ENCODE measurements around the gene DYRK1A.
A peak's percentile ranks its signal among the peaks of the same experiment; 100 is the strongest.

DYRK1A gene

DNA sequence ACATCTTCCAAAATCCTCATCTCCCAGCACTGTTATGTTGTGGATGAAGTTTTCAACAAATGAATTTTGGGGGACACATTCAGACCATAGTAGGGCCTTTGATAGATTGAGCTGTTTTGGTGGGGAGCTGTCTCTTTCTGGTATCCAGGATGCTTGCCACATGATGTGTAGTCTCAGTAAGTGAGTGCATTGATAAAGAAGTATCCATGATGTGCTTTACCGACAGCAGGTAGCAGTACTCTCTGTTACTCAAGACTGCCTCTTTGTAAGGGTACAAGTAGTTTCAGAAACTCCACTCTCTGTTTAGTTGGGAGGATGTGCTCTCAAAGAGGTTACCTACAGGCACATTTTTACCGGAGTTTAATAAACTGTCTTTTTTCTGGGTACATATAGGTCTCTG is 26.5 kb downstream of the DYRK1A start:
- CTCF ChIA-PET = no interaction called here
- Histone ChIP-seq H3K4me3 (ENCODE audit: control insufficient read depth in 1 of 7, extremely low read depth in 1 of 7, insufficient read depth in 4 of 7, low read depth in 2 of 7, low read length in 6 of 7) (no peak overlapping the region), H3K9me3 (ENCODE audit: control extremely low read depth in 1 of 5, control insufficient read depth in 4 of 5, insufficient read depth in 2 of 5, low read depth in 1 of 5, low read length in 4 of 5) (peaks cover 0 to 3% (median 0%) of the 10 kb centered on the region in 5 experiments), H3K27me3 (replicated peaks in 2 of 5; ENCODE audit: control insufficient read depth in 4 of 5, insufficient read depth in 5 of 5, low read length in 4 of 5) (no peaks in the 10 kb centered on the region), H3K36me3 (ENCODE audit: control insufficient read depth in 4 of 4, insufficient read depth in 4 of 4, low read length in 3 of 4) (peaks cover 0 to 42% (median 9%) of the 10 kb centered on the region in 4 experiments), H3K4me1 (ENCODE audit: control extremely low read depth in 1 of 4, control insufficient read depth in 4 of 4, insufficient read depth in 4 of 4, low read length in 3 of 4) (peaks cover 2 to 9% (median 5%) of the 10 kb centered on the region in 4 experiments), H3K27ac (ENCODE audit: insufficient read depth in 1 of 2, low read depth in 1 of 2, low read length in 2 of 2, poor library complexity in 1 of 2, severe bottlenecking in 2 of 2) (no peak overlapping the region)
- no CpG with 5 or more reads among the region's 2 CpGs for WGBS (ENCODE audit: insufficient coverage)
- DNase-seq = no peak
- POLR2A ChIA-PET = no interaction called here

DNA sequence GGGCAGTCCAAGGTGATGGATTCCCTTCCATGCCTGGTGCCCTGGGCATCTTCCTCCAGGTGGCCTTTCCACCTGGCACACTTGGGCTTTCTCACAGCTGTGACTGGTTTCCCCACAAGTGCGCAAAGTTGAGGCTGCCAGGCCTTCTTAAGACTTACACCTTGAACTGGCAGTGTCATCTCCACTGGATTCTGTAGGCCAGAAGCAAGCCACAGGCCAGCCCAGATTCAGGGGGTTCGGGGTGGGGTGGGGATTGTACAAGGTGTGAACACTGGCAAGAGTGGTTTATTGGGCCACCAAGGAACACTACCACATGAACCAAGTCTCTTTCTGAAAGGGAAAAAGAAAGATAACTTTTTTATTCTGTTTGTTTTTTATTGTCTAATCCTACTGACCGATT is 27.2 kb downstream of the DYRK1A start:
- Histone ChIP-seq H3K27ac (ENCODE audit: insufficient read depth in 1 of 2, low read depth in 1 of 2, low read length in 2 of 2, poor library complexity in 1 of 2, severe bottlenecking in 2 of 2) (no peak overlapping the region), H3K36me3 (ENCODE audit: control insufficient read depth in 4 of 4, insufficient read depth in 4 of 4, low read length in 3 of 4) (peaks cover 0 to 42% (median 9%) of the 10 kb centered on the region in 4 experiments), H3K4me3 (ENCODE audit: control insufficient read depth in 1 of 7, extremely low read depth in 1 of 7, insufficient read depth in 4 of 7, low read depth in 2 of 7, low read length in 6 of 7) (no peak overlapping the region), H3K4me1 (ENCODE audit: control extremely low read depth in 1 of 4, control insufficient read depth in 4 of 4, insufficient read depth in 4 of 4, low read length in 3 of 4) (peaks cover 2 to 14% (median 5%) of the 10 kb centered on the region in 4 experiments), H3K27me3 (replicated peaks in 2 of 5; ENCODE audit: control insufficient read depth in 4 of 5, insufficient read depth in 5 of 5, low read length in 4 of 5) (no peaks in the 10 kb centered on the region), H3K9me3 (ENCODE audit: control extremely low read depth in 1 of 5, control insufficient read depth in 4 of 5, insufficient read depth in 2 of 5, low read depth in 1 of 5, low read length in 4 of 5) (peaks cover 0 to 3% (median 0%) of the 10 kb centered on the region in 5 experiments)
- WGBS (ENCODE audit: insufficient coverage) = 100% methylated on average over 1 of the region's 3 CpGs
- ChIA-PET CTCF (no interaction called here), POLR2A (interaction anchor here (0.6 kb wide), 1 partner anchor 1053 kb away, joined by 3 read pairs; no protein-coding TSS in a partner anchor)
- no peak for DNase-seq

DNA sequence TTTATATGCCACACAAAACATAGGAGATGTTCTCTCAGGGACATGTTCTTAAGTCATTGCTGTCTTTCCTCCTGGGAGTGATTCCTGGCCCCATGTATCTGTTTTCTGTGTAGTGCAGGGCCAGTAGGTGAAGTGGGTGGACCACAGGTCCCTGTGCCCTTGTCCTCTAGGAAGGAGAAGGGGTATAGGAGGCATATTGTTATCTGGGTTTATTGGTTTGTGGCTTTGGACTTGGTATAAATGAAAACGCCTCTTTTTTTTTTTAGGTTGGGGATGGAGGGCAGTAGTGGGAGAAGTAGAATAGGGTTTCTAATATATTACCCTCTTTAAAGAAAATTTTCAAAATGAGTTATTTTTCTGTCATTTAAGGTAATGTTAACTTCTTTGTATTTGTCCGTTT is 29.4 kb downstream of the DYRK1A start:
- CTCF ChIA-PET = no interaction called here
- no CpG with 5 or more reads among the region's 2 CpGs for WGBS (ENCODE audit: insufficient coverage)
- POLR2A ChIA-PET = no interaction called here
- no peak overlapping the region for H3K4me3 ChIP-seq (ENCODE audit: control insufficient read depth in 1 of 7, extremely low read depth in 1 of 7, insufficient read depth in 4 of 7, low read depth in 2 of 7, low read length in 6 of 7)
- H3K9me3 ChIP-seq (ENCODE audit: control extremely low read depth in 1 of 5, control insufficient read depth in 4 of 5, insufficient read depth in 2 of 5, low read depth in 1 of 5, low read length in 4 of 5) = peaks cover 0 to 3% (median 0%) of the 10 kb centered on the region in 5 experiments
- no peak overlapping the region for H3K27ac ChIP-seq (ENCODE audit: insufficient read depth in 1 of 2, low read depth in 1 of 2, low read length in 2 of 2, poor library complexity in 1 of 2, severe bottlenecking in 2 of 2)
- peaks cover 2 to 13% (median 5%) of the 10 kb centered on the region in 4 experiments for H3K4me1 ChIP-seq (ENCODE audit: control extremely low read depth in 1 of 4, control insufficient read depth in 4 of 4, insufficient read depth in 4 of 4, low read length in 3 of 4)
- H3K27me3 ChIP-seq (replicated peaks in 2 of 5; ENCODE audit: control insufficient read depth in 4 of 5, insufficient read depth in 5 of 5, low read length in 4 of 5) = no peaks in the 10 kb centered on the region
- no peak for DNase-seq
- H3K36me3 ChIP-seq (ENCODE audit: control insufficient read depth in 4 of 4, insufficient read depth in 4 of 4, low read length in 3 of 4) = peaks cover 0 to 37% (median 9%) of the 10 kb centered on the region in 4 experiments

- Histone ChIP-seq H3K27ac (ENCODE audit: insufficient read depth in 1 of 2, low read depth in 1 of 2, low read length in 2 of 2, poor library complexity in 1 of 2, severe bottlenecking in 2 of 2) (no peak overlapping the region), H3K9me3 (ENCODE audit: control extremely low read depth in 1 of 5, control insufficient read depth in 4 of 5, insufficient read depth in 2 of 5, low read depth in 1 of 5, low read length in 4 of 5) (peaks cover 0 to 5% (median 0%) of the 10 kb centered on the region in 5 experiments), H3K27me3 (replicated peaks in 2 of 5; ENCODE audit: control insufficient read depth in 4 of 5, insufficient read depth in 5 of 5, low read length in 4 of 5) (no peaks in the 10 kb centered on the region), H3K36me3 (ENCODE audit: control insufficient read depth in 4 of 4, insufficient read depth in 4 of 4, low read length in 3 of 4) (peaks cover 0 to 36% (median 10%) of the 10 kb centered on the region in 4 experiments), H3K4me3 (ENCODE audit: control insufficient read depth in 1 of 7, extremely low read depth in 1 of 7, insufficient read depth in 4 of 7, low read depth in 2 of 7, low read length in 6 of 7) (no peak overlapping the region), H3K4me1 (ENCODE audit: control extremely low read depth in 1 of 4, control insufficient read depth in 4 of 4, insufficient read depth in 4 of 4, low read length in 3 of 4) (peaks cover 0 to 11% (median 5%) of the 10 kb centered on the region in 4 experiments)
- WGBS (ENCODE audit: insufficient coverage) = 97% methylated on average over 6 of the region's 6 CpGs
- ChIA-PET POLR2A (no interaction called here), CTCF (interaction anchor here (0.6 to 1.0 kb wide), 2 partner anchors 14 to 19 kb away, joined by 3 read pairs; no protein-coding TSS in a partner anchor)
- no peak for DNase-seq
Observed at GRCh38 chr21:37396855-37397254, 30.3 kb downstream of the DYRK1A start.

DNA sequence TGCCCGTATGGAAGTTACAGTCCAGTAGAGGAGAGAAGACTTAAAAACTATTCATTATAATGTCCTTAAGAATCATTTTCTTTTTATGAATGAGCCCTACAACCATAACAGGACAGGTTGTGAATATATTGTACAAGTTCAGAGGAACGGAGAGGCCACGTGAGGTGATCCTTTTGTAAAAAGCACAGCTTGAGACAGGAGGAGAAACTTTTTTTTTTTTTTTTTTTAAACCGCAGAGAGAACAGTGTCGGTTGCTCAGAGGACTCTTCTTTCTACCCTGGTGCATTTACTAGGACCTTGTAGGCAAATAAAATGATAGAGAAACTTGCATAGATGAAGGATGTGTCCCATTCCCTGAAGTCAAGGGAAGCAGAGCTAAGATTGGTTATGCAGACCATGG is 32.1 kb downstream of the DYRK1A start:
- no peak for DNase-seq
- CTCF ChIA-PET = interaction anchor here (0.7 kb wide), 1 partner anchor 9 kb away, joined by 3 read pairs; no protein-coding TSS in a partner anchor
- H3K27me3 ChIP-seq (replicated peaks in 2 of 5; ENCODE audit: control insufficient read depth in 4 of 5, insufficient read depth in 5 of 5, low read length in 4 of 5) = no peaks in the 10 kb centered on the region
- H3K4me1 ChIP-seq (ENCODE audit: control extremely low read depth in 1 of 4, control insufficient read depth in 4 of 4, insufficient read depth in 4 of 4, low read length in 3 of 4) = peaks cover 0 to 9% (median 5%) of the 10 kb centered on the region in 4 experiments
- H3K9me3 ChIP-seq (ENCODE audit: control extremely low read depth in 1 of 5, control insufficient read depth in 4 of 5, insufficient read depth in 2 of 5, low read depth in 1 of 5, low read length in 4 of 5) = peaks cover 0 to 8% (median 1%) of the 10 kb centered on the region in 5 experiments
- H3K27ac ChIP-seq (ENCODE audit: insufficient read depth in 1 of 2, low read depth in 1 of 2, low read length in 2 of 2, poor library complexity in 1 of 2, severe bottlenecking in 2 of 2) = peak overlapping the region in 1 of 2 experiments; percentile 25
- 100% methylated on average over 2 of the region's 5 CpGs for WGBS (ENCODE audit: insufficient coverage)
- H3K36me3 ChIP-seq (ENCODE audit: control insufficient read depth in 4 of 4, insufficient read depth in 4 of 4, low read length in 3 of 4) = peaks cover 0 to 19% (median 5%) of the 10 kb centered on the region in 4 experiments
- POLR2A ChIA-PET = no interaction called here
- no peak overlapping the region for H3K4me3 ChIP-seq (ENCODE audit: control insufficient read depth in 1 of 7, extremely low read depth in 1 of 7, insufficient read depth in 4 of 7, low read depth in 2 of 7, low read length in 6 of 7)

DNA sequence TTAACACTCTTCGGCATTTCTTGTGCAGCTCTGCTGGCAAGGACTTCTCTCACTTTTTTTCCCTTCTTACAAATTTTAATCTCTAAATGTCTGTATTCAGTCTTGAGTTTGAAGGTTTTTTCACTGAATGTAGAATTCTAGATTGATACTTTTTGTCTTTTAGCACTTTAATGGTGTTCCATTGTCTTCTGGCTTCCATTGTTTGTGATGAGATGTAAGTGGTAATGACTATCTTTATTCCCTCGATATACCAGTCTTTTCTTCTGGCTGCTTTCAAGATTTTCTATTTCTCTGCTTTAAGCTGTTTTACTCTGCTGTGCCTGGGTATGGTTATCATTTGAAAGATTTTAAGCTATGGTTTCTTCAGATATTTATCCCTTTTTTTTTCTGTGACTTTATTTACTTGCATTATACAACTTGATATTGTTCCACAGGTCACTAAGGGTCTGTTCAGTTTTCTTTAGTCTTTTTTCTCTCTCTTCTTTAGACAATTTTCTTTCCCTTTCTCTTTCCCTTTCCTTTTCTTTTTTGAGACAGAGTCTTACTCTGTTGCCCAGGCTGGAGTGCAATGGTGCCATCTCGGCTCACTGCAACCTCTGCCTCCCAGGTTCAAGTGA is 35.8 kb downstream of the DYRK1A start:
- Histone ChIP-seq H3K4me3 (ENCODE audit: control insufficient read depth in 1 of 7, extremely low read depth in 1 of 7, insufficient read depth in 4 of 7, low read depth in 2 of 7, low read length in 6 of 7) (no peak overlapping the region), H3K4me1 (ENCODE audit: control extremely low read depth in 1 of 4, control insufficient read depth in 4 of 4, insufficient read depth in 4 of 4, low read length in 3 of 4) (peaks cover 0 to 19% (median 5%) of the 10 kb centered on the region in 4 experiments), H3K27me3 (replicated peaks in 2 of 5; ENCODE audit: control insufficient read depth in 4 of 5, insufficient read depth in 5 of 5, low read length in 4 of 5) (no peaks in the 10 kb centered on the region), H3K27ac (ENCODE audit: insufficient read depth in 1 of 2, low read depth in 1 of 2, low read length in 2 of 2, poor library complexity in 1 of 2, severe bottlenecking in 2 of 2) (no peak overlapping the region), H3K9me3 (ENCODE audit: control extremely low read depth in 1 of 5, control insufficient read depth in 4 of 5, insufficient read depth in 2 of 5, low read depth in 1 of 5, low read length in 4 of 5) (peaks cover 0 to 8% (median 1%) of the 10 kb centered on the region in 5 experiments), H3K36me3 (ENCODE audit: control insufficient read depth in 4 of 4, insufficient read depth in 4 of 4, low read length in 3 of 4) (peaks cover 0 to 10% (median 2%) of the 10 kb centered on the region in 4 experiments)
- ChIA-PET POLR2A (no interaction called here), CTCF (interaction anchor here (0.8 to 3.3 kb wide), 5 partner anchors 10 to 17 kb away, joined by 3 to 10 read pairs (median 5); no protein-coding TSS in a partner anchor)
- 100% methylated on average over 1 of the region's 3 CpGs for WGBS (ENCODE audit: insufficient coverage)
- peak in 1 of 3 donors; percentile 36 for DNase-seq

DNA sequence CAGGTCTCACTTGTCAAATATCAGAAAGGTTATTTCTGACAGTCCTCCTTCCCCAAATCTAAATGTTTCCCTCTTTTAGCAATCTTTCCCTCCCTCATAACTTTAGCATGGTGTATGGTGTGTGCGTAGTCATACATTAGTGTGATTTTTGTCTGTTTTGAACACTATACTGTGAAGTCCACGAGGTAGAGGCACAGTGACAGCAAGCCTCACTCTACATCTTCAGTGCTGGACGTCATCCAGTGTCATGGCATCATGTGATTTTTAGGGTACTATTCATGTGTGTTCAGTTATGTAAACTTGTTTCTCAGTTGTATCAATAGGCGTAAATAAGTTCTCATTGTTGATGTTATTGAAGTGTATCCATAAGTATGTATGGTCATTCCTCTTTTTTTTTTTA is 39.1 kb downstream of the DYRK1A start:
- peaks cover 0 to 7% (median 1%) of the 10 kb centered on the region in 5 experiments for H3K9me3 ChIP-seq (ENCODE audit: control extremely low read depth in 1 of 5, control insufficient read depth in 4 of 5, insufficient read depth in 2 of 5, low read depth in 1 of 5, low read length in 4 of 5)
- no peaks in the 10 kb centered on the region for H3K27me3 ChIP-seq (replicated peaks in 2 of 5; ENCODE audit: control insufficient read depth in 4 of 5, insufficient read depth in 5 of 5, low read length in 4 of 5)
- ChIA-PET POLR2A (no interaction called here), CTCF (interaction anchor here (2.7 to 3.3 kb wide), 2 partner anchors 10 to 16 kb away, joined by 8 to 10 read pairs; no protein-coding TSS in a partner anchor)
- no peak for DNase-seq
- no peak overlapping the region for H3K27ac ChIP-seq (ENCODE audit: insufficient read depth in 1 of 2, low read depth in 1 of 2, low read length in 2 of 2, poor library complexity in 1 of 2, severe bottlenecking in 2 of 2)
- peaks cover 1 to 28% (median 15%) of the 10 kb centered on the region in 4 experiments for H3K4me1 ChIP-seq (ENCODE audit: control extremely low read depth in 1 of 4, control insufficient read depth in 4 of 4, insufficient read depth in 4 of 4, low read length in 3 of 4)
- 93% methylated on average over 2 of the region's 4 CpGs for WGBS (ENCODE audit: insufficient coverage)
- H3K36me3 ChIP-seq (ENCODE audit: control insufficient read depth in 4 of 4, insufficient read depth in 4 of 4, low read length in 3 of 4) = peaks cover 0 to 7% (median 3%) of the 10 kb centered on the region in 4 experiments
- H3K4me3 ChIP-seq (ENCODE audit: control insufficient read depth in 1 of 7, extremely low read depth in 1 of 7, insufficient read depth in 4 of 7, low read depth in 2 of 7, low read length in 6 of 7) = no peak overlapping the region
